HL-60 (cell line): ENCODE data around the gene SCAMP2.

ENCODE experiments used
- DNase-seq, 2 experiments: peaks; one replicate each; pipeline ENCODE4 v3.0.0-alpha.2; 2010 to 2020; ENCODE audit warnings: low read depth in 1 of 2, low spot score in 1 of 2
- H3K27ac ChIP-seq: fragments of 250-450 bp; sonication (Bioruptor Pico); replicated peaks from 2 replicates; pipeline ENCODE4 v1.5.1; 2020; ENCODE audit warnings: mild to moderate bottlenecking, moderate library complexity
- H3K27me3 ChIP-seq: fragments of 250-450 bp; sonication (Bioruptor Pico); 2 replicates; pipeline ENCODE4 v1.5.1; 2021; ENCODE audit warnings: mild to moderate bottlenecking, moderate library complexity; ENCODE audit not compliant: insufficient read depth, poor library complexity, severe bottlenecking
- H3K4me3 ChIP-seq: replicated peaks from 2 replicates; pipeline ENCODE4 v1.5.1; 2011; ENCODE audit warnings: mild to moderate bottlenecking, control low read depth, low read length; ENCODE audit not compliant: insufficient read depth
- GABPA ChIP-seq: IDR thresholded peaks from 2 replicates; pipeline ENCODE4 v1.6.1; 2012; ENCODE audit warnings: low read depth
- POLR2AphosphoS5 ChIP-seq: IDR thresholded peaks from 2 replicates; pipeline ENCODE4 v1.6.1; 2012; ENCODE audit warnings: low read depth
- SPI1 ChIP-seq: IDR thresholded peaks from 2 replicates; pipeline ENCODE4 v1.6.1; 2012; ENCODE audit warnings: low read depth, mild to moderate bottlenecking, borderline replicate concordance
- TF ChIP-seq, protein P1 (sequence below): IDR thresholded peaks from one replicate; pipeline ENCODE4 v1.5.1; 2011; ENCODE audit warnings: low read length, control low read depth, inconsistent platforms; ENCODE audit not compliant: insufficient read depth
- TF ChIP-seq, protein P2 (sequence below): IDR thresholded peaks from 2 replicates; pipeline ENCODE4 v1.6.1; 2012; ENCODE audit warnings: low read depth; ENCODE audit not compliant: insufficient replicate concordance

SCAMP2 gene

DNA sequence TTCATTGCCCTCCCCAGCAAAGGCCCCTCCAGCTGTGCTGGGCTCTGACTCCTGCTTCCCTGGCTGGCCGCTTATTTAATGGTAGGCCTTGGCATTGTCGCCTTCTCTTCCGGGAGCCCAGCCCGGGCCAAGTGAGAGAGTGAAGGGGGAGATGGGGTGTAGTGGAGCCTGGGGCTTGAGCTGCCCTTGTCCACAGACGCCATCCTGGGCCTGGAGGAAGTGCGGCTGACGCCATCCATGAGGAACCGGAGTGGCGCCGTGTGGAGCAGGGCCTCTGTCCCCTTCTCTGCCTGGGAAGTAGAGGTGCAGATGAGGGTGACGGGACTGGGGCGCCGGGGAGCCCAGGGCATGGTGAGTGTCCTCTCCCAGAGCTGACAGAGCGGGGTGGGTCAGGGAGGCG lies 57.2 kb downstream of the SCAMP2 start:
- Histone ChIP-seq H3K4me3 (no peak overlapping the region), H3K27me3 (no peaks in the 10 kb centered on the region), H3K27ac (no peak overlapping the region)
- no peak for DNase-seq
- TF ChIP-seq, protein P1, sequence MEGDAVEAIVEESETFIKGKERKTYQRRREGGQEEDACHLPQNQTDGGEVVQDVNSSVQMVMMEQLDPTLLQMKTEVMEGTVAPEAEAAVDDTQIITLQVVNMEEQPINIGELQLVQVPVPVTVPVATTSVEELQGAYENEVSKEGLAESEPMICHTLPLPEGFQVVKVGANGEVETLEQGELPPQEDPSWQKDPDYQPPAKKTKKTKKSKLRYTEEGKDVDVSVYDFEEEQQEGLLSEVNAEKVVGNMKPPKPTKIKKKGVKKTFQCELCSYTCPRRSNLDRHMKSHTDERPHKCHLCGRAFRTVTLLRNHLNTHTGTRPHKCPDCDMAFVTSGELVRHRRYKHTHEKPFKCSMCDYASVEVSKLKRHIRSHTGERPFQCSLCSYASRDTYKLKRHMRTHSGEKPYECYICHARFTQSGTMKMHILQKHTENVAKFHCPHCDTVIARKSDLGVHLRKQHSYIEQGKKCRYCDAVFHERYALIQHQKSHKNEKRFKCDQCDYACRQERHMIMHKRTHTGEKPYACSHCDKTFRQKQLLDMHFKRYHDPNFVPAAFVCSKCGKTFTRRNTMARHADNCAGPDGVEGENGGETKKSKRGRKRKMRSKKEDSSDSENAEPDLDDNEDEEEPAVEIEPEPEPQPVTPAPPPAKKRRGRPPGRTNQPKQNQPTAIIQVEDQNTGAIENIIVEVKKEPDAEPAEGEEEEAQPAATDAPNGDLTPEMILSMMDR: no peak
- TF ChIP-seq SPI1 (no peak), GABPA (no peak), POLR2AphosphoS5 (no peak)
- TF ChIP-seq, protein P2, sequence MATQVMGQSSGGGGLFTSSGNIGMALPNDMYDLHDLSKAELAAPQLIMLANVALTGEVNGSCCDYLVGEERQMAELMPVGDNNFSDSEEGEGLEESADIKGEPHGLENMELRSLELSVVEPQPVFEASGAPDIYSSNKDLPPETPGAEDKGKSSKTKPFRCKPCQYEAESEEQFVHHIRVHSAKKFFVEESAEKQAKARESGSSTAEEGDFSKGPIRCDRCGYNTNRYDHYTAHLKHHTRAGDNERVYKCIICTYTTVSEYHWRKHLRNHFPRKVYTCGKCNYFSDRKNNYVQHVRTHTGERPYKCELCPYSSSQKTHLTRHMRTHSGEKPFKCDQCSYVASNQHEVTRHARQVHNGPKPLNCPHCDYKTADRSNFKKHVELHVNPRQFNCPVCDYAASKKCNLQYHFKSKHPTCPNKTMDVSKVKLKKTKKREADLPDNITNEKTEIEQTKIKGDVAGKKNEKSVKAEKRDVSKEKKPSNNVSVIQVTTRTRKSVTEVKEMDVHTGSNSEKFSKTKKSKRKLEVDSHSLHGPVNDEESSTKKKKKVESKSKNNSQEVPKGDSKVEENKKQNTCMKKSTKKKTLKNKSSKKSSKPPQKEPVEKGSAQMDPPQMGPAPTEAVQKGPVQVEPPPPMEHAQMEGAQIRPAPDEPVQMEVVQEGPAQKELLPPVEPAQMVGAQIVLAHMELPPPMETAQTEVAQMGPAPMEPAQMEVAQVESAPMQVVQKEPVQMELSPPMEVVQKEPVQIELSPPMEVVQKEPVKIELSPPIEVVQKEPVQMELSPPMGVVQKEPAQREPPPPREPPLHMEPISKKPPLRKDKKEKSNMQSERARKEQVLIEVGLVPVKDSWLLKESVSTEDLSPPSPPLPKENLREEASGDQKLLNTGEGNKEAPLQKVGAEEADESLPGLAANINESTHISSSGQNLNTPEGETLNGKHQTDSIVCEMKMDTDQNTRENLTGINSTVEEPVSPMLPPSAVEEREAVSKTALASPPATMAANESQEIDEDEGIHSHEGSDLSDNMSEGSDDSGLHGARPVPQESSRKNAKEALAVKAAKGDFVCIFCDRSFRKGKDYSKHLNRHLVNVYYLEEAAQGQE: no peak

DNA sequence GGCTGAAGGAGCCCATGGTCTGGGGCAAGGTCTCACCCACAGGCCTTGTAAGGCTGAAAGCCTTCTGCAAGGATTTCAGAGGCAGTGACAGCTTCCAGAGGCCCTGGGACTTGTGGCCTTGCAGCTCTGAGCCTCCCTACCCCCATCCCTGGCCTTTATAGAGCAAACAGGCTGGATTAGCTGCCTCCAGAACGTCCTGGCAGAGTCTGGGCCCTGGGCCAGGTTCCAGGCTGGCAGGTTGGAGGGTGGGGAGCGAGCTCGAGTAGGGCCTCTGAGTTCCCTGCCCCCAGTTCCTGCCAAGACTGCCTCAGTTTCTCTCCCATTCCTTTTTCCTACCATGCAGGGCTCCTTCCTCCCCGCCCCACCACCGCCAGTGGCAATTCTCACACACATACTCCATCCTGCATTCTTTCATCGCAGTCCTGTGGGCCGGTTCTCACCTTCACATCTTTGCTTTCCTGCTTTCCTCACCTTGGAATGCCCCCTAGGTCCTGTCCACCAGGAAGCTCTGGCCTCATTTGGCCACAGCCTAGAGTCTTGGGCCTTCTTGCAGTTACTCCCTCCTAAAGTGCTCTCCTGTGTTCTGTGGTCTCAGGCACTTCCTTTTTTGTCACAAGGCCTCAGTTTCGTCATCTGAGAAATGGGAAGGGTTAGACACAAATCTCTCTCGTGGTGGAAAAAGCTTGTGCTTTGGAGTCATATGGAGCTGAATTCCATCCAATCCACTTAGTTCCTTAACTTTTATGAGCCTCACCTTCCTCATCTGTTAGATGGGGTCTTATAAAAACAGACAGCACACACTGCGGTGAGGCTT lies 57.8 kb downstream of the SCAMP2 start:
- Histone ChIP-seq H3K27ac (no peak overlapping the region), H3K4me3 (no peak overlapping the region), H3K27me3 (no peaks in the 10 kb centered on the region)
- TF ChIP-seq GABPA: no peak
- TF ChIP-seq POLR2AphosphoS5: no peak
- TF ChIP-seq, protein P2: no peak
- TF ChIP-seq, protein P1: no peak
- peak; percentile 52; the same call in 1 of the 2 replicates for TF ChIP-seq SPI1
- no peak for DNase-seq

GRCh38 chr15:74812533-74812932 lies 60.6 kb downstream of the SCAMP2 start, which contains the start of gene LMAN1L:
LMAN1L (plus strand) TSS chr15:74812835; CDS start chr15:74812855, 20 bp downstream.
- no peak for TF ChIP-seq POLR2AphosphoS5
- TF ChIP-seq SPI1: no peak
- TF ChIP-seq GABPA: no peak
- TF ChIP-seq, protein P1: no peak
- TF ChIP-seq, protein P2: no peak

More at GRCh38 chr15:74812533-74812932, 60.6 kb downstream of the SCAMP2 start, which contains the start of gene LMAN1L:
- no peak within 1 kb of the TSS for H3K4me3 ChIP-seq
- no peak for DNase-seq
- no peak within 1 kb of the TSS for H3K27ac ChIP-seq
- H3K27me3 ChIP-seq: no peaks in the 10 kb centered on the region
